GM12875 (cell line): ENCODE measurements around the gene CYP4X1.
"Not testable (repeated sequence)": the region's sequence is repeated elsewhere in the genome, so short reads cannot be mapped to it uniquely, and the experiment has no call there.

Source experiments
- H3K4me3 ChIP-seq: one replicate; pipeline ENCODE4 v1.5.1; 2011; ENCODE audit warnings: low read depth, low read length, control low read depth
- CTCF ChIP-seq: IDR thresholded peaks from 2 replicates; pipeline ENCODE4 v1.5.1; 2011; ENCODE audit warnings: low read depth, mild to moderate bottlenecking, control low read depth, inconsistent platforms, low read length, moderate library complexity, borderline replicate concordance; ENCODE audit not compliant: insufficient read depth

Gene CYP4X1

DNA sequence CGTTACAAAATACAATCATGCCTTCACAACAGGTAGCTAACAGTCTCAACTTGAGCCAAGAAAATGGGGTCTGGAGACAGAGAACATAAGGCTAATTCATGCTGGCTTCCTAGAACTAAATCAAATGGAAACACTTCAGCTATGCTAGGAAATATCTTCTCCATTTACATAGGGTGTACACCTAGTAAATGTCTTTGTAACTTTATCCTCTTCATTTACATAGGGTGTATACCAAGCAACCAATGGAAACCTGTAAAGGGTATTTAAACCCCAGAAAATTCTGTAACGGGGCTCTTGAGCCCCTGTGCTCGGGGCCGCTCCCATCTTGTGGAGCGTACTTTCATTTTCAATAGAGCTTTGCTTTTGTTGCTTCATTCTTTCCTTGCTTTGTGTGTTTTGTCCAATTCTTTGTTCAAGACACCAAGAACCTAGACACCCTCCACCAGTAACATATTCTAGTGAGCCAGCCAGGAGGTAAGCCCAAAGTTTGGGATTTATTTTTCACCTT, 19.5 kb upstream of the CYP4X1 start:
- no peak for TF ChIP-seq CTCF
- no peak overlapping the region for H3K4me3 ChIP-seq

DNA sequence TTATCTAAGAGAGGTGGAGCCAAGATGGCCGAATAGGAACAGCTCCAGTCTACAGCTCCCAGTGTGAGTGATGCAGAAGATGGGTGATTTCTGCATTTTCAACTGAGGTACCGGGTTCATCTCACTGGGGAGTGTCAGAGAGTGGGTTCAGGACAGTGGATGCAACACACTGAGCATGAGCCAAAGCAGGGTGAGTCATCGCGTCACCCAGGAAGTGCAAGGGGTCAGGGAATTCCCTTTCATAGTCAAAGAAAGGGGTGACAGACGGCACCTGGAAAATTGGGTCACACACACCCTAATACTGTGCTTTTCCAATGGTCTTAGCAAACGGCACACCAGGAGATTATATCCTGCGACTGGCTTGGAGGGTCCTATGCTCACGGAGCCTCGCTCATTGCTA, 17.0 kb upstream of the CYP4X1 start:
- not testable (repeated sequence) for H3K4me3 ChIP-seq

- no peak overlapping the region for H3K4me3 ChIP-seq
- TF ChIP-seq CTCF, result no peak
These were observed 10.2 kb upstream of the CYP4X1 start for GRCh38 chr1:47013293-47013692.

DNA sequence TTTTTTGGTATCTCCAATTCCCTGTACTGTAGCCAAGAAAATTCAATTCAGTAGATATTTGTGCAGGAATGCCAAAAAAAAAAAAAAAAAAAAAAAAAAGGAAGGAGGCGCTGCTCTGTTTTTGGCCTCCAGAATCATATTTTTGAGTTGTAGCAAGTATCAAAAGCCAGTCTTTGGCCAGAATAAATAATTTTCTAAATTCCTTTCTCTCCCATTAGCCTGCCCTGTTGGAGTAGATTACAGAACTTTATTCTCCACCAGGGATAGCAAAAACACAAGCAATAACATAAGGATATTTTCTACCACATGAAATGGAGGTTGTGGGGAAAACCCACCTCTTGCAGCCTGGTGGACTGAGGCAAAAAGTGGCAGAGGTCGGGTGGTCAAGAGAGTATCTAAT, 2.4 kb upstream of the CYP4X1 start:
- no peak for TF ChIP-seq CTCF
- no peak overlapping the region for H3K4me3 ChIP-seq

GRCh38 chr1:47024141-47024801, 802 bp downstream of the CYP4X1 start:
- no peak for TF ChIP-seq CTCF

GRCh38 chr1:47030170-47030805, 6.8 kb downstream of the CYP4X1 start:
- no peak for TF ChIP-seq CTCF
- no peak overlapping the region for H3K4me3 ChIP-seq

More at GRCh38 chr1:47024141-47024801, 802 bp downstream of the CYP4X1 start:
- no peak overlapping the region for H3K4me3 ChIP-seq

DNA sequence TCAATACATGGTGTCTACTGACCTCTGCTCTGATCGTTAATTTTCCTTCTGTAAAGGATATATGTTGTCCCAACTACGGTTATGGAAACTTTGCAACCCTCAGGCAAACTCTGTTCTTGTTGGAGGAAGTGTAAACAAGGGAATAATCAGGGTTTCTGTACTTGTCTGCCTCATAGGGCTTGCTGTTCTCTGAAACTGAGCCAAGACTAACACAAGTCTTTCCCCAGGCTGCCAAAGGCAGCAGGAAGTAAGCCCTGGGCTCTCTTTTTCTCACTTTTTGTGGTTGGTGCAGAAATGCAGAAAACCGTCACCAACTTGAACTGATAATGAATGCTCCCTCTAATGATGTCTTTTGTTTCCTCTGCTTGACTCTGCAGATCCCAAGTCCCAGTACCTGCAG, 7.6 kb downstream of the CYP4X1 start:
- TF ChIP-seq CTCF, result no peak

DNA sequence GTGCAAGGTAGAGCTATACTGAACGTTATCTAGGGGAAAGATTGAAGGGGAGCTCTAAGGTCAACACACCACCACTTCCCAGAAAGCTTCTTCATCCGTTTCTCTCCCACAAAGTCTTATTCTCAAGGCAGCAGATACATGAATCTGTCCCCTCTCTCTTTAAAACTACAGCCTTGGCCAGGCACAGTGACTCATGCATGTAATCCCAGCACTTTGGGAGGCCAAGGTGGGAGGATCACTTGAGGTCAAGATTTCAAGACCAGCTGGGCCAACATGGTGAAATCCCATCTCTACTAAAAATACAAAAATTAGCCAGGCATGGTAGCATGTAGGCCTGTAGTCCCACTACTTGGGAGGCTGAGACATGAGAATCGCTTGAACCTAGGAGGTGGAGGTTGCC, 8.1 kb downstream of the CYP4X1 start:
- H3K4me3 ChIP-seq, result no peak overlapping the region

More for the DNA sequence above, 7.6 kb downstream of the CYP4X1 start:
- no peak overlapping the region for H3K4me3 ChIP-seq

More for the DNA sequence above, 8.1 kb downstream of the CYP4X1 start:
- no peak for TF ChIP-seq CTCF
